Measurements from ENCODE around the gene IGF2BP3.

Gene IGF2BP3

DNA sequence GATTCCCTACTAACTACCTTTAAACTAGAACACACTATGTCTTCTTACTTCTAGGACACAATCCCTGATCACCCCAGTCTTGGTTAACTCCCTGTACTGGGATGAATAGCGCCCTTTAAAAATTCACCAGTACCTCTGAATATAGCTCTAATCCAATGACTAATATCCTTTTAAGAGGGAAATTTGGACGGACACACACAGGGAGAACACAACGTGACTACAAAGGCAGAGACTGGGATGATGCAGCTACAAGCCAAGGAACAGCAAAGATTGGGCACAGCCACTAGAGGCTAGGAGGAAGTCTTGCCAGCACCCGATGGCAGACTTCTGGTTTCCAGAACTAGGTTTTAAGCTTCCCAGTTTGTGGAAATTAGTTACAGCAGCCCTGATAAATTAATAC, 89.7 kb downstream of the IGF2BP3 start:
- FAIRE-seq: no peak
- DNase-seq (ENCODE audit: low spot score): no peak

- no peak for FAIRE-seq
- no peak for DNase-seq (ENCODE audit: low spot score)
These were observed 91.3 kb downstream of the IGF2BP3 start for GRCh38 chr7:23378996-23379395.

DNA sequence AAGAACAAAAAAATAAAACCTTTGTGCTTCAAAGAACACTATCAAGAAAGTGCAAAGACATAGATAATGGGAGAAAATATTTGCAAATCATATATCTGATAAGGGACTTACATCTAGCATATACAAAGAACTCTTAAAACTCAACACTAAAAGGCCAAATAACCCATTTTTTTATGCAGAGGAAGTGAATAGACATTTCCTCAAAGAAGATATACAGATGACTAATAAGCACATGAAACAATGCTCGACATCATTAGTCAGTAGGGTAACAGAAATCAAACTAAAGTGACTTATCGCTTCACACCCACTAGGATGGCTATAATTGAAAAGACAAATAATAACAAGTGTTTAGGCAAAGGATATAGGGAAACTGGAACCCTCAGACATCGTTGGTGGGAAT, 93.2 kb downstream of the IGF2BP3 start:
- FAIRE-seq (no peak), DNase-seq (ENCODE audit: low spot score) (no peak)

- no peak for DNase-seq (ENCODE audit: low spot score)
- FAIRE-seq: no peak
These were observed 96.9 kb downstream of the IGF2BP3 start for GRCh38 chr7:23373151-23374004.

DNA sequence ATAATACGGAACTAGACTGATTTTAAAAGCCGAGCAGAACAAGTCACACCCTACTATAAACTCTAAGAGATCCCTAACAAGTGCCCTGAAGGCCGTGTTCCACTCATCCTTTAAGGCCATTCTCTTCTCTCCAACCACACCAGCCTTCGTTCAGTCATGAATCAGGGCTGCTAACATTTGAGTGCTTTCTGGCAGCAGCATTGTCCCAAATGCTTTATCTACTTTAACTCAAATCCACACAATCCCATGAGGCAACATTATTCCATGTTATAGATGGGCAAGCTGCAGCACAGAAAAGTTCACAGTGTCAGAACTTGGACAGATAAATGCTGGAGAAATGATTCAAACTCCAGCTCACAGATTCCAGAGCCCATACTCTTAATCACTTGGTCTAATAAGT, 97.7 kb downstream of the IGF2BP3 start:
- no peak for DNase-seq (ENCODE audit: low spot score)
- no peak for FAIRE-seq

- DNase-seq (ENCODE audit: low spot score) (no peak), FAIRE-seq (no peak)
These were observed 98.6 kb downstream of the IGF2BP3 start for GRCh38 chr7:23371654-23372053.

GRCh38 chr7:23369695-23370404, 100.4 kb downstream of the IGF2BP3 start:
- no peak for FAIRE-seq
- no peak for DNase-seq (ENCODE audit: low spot score)

- FAIRE-seq: no peak
These were observed 101.2 kb downstream of the IGF2BP3 start for GRCh38 chr7:23369100-23369499.

GRCh38 chr7:23358152-23358674, 112.1 kb downstream of the IGF2BP3 start:
- no peak for DNase-seq (ENCODE audit: low spot score)
- FAIRE-seq: no peak

More at GRCh38 chr7:23369100-23369499, 101.2 kb downstream of the IGF2BP3 start:
- DNase-seq (ENCODE audit: low spot score): no peak

DNA sequence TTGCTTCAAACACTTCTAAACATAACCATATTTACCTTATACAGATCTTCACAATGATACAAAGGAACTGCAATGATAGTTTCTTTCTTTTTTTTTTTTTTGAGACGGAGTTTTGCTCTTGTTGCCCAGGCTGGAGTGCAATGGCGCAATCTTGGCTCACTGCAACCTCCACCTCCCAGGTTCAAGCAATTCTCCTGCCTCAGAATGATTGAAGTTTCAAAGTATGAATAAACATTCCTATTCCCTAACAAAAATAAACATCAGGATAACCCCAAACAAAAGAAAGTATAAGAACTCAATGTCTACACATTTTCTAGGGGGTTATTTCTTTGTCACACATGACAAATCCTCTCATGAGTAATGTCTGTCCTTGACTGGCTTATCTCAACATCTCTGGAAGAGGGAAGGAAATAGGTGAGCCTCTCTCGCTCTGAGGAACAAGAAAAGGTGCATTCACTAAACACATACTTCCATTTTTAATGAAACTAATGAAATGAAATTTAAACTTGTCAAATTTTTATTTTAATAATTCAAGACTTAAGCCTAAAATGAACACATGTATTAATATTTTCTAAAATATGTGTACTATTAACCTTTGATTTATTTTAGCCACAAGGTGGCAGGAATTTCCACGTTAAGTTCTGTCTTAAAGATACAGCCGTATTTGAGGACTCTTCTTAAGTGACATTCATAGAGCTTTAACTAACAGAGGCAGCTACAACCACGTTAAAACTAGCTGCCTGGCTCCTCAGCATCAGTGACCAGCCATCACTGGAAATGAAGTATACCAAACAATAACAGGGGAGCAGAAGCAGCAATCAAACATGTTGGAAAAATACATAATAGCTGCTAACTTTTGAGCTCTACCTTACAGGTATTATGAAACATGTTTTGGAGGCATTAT, 112.8 kb downstream of the IGF2BP3 start:
- FAIRE-seq (no peak), DNase-seq (ENCODE audit: low spot score) (peak; percentile 50)

DNA sequence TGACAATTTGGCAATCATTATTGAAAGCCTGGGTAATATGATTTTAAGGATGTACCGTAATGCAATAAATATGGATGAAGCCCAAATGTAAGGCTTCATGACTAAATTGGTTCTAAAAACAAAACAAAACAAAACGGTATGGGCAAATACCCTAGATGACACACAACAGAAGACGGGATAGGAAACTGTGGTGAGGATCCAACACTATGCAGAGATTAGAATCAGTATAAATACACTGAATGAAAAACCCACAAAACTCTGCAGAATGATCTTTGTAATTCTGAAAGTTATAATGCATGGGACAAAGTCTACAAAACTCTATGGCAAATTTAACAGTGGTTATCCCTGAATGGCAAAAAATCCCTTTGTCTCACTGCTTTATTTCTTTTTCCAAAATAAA, 113.6 kb downstream of the IGF2BP3 start:
- DNase-seq (ENCODE audit: low spot score): no peak
- FAIRE-seq: no peak

DNA sequence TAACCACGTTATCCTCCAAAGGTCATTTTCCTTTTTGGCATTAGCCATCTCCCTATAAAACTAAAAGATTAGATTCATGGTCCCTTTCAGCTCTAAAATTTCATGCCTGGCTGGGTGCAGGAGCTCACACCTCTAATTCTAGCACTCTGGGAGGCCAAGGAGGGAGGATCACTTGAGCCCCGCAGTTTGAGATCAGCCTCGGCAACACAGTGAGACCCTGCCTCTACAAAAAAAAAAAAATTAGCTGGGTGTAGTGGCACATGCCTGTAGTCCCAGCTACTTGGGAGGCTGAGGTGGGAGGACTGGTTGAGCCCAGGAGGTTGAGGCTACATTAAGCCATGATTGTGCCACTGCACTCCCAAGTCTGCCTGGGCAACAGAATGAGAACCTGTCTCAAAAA, 114.1 kb downstream of the IGF2BP3 start:
- DNase-seq (ENCODE audit: low spot score) (no peak), FAIRE-seq (no peak)

DNA sequence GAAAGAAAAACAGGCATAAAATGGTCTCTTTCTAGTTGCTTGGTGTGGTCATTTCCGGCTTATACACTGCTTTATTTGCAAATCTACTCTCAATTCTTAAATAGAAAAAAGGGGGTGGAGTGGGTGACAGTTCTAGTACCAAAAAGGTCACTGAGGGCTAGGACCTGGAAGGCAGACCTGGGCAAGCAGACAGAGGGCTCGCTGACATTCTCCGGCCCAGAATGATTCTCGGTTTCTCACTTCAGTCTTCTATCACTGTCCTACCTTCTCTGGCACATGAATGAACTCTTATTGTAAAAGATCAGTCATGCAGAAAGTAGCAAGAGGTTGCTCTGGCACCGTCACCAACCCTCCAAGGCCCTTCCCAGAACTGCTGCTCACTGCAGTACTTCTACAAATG, 117.1 kb downstream of the IGF2BP3 start:
- no peak for DNase-seq (ENCODE audit: low spot score)
- FAIRE-seq: no peak

DNA sequence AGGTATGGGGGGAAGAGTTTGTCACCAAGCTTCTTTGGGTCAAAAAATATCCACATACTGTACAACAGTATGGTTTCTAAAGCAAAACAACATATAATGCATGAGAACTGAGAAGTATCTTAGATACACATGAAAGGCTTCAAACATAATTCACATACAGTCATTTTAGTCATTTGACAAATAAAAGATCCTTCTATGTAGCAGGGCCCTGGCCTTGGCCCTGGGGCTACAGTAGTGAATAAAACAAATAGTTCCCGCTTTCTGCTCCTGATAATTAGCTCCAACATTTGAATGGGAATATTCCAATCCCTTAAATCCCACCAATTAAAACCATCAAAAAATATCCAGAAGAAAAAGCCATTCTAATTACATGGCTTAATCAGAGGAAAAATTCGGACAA, 119.8 kb downstream of the IGF2BP3 start:
- DNase-seq (ENCODE audit: low spot score): no peak

DNA sequence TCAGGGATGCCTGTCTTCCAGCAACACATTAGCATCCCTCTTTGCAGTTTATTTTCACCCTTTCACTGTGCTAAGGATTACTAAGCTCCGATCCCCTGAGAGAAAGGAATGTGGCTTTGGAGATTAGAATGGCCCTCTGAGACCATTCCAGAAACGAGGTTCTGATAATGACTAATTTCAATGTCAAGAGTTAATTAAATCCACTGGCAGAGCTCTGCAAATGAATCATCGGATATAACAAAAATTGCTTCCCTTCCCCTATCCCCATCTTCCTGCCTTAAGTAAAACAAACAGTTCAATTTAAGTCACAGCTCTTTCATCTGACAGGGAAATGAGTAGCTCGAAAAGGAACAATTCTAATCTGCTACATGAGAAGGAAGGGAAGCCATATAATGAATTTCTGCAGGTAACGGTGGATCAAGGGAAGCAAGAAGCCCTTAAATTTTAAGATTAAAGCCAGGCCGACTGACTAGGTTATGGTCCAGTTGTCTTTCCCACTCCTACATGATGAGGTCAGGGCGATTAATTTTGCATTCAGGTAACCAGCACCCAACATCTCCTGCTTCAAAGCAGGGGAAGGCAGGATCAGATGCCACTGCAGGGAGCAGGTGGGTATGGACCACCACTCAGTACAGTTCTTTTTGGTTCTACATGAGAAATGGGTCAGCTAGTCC, 120.7 kb downstream of the IGF2BP3 start:
- FAIRE-seq: no peak
- no peak for DNase-seq (ENCODE audit: low spot score)

More for the DNA sequence above, 119.8 kb downstream of the IGF2BP3 start:
- FAIRE-seq: no peak

GRCh38 chr7:23347682-23348180, 122.6 kb downstream of the IGF2BP3 start:
- DNase-seq (ENCODE audit: low spot score) (peak; percentile 54), FAIRE-seq (no peak)

DNA sequence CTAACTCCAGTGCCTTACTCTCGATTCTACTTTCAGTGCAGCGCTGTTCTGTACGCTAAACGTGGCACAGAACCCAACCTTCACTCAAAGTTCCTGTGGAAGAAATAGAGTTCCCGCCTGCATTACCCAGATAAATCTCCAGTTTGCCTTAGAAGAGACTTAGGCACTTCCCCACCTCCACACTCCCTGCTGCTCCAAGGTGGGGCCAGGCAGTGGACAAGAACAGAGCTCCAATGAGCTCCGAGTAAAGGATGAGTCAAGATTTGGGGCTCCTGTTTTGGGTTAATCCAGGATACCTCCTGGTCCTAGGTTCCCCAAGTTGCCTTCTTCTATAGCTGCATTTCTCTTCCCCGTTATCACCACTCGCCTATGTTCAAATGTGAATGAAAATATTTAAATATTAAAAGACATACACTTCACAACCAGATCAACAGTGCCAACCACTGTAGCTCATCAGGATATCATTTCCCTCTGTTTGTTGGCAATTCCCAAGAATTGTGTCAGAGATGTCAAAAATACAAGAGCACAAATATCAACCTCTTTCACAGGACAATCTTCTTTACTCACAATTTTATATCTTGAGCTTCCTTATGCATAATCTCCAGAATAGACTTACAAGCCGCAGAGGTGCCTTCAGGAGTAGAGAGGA, 123.1 kb downstream of the IGF2BP3 start:
- FAIRE-seq: no peak
- DNase-seq (ENCODE audit: low spot score): no peak

DNA sequence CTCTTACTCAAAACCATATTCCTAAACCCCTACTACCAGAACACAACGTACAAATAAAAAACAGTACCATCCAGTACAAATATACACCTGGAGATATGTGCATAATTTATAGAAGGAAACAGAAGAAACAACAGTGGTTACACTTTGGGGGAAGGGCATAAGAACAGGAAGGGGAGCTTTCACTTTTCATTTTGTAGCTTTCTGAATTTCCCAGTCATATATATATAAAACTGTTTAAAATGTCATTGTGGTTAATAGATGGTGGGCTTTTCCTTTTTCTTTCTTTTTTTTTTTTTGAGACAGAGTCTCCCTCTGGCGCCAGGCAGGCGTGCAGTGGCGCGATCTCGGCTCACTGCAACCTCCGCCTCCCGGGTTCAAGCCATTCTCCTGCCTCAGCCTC, 124.0 kb downstream of the IGF2BP3 start:
- FAIRE-seq (no peak), DNase-seq (ENCODE audit: low spot score) (no peak)

GRCh38 chr7:23345601-23346000, 124.7 kb downstream of the IGF2BP3 start:
- DNase-seq (ENCODE audit: low spot score): no peak
- no peak for FAIRE-seq

DNA sequence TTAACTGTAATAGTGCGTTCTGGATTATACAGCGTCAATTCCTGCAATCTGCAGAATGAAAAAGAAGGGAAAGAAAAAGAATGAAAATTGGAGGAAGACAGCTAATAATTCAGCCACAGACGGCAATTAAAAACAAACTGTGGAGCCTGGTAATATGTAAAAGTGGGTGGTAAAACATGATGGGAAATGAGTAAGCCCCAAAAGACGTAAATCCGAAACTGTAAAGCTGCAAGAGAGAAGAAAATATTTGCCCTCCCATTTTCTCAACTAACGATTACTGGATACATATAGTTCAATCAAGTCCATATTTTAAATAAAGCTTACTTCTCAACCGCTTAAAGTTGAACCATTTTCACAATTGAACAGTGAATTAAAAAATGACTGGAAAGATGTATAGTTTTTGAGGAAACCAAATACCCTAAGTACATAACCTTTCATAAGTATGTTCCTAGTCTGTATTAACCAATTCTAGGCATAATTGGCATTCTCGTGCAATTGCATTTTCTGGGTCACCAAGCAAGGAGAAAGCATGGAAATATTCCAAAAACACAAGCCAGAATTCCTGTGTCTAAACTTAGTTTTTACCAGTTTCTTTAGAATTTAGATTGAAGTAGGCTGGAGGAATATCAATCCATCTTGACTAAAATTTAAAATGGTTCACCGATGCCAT, 126.3 kb downstream of the IGF2BP3 start:
- DNase-seq (ENCODE audit: low spot score) (no peak), FAIRE-seq (no peak)

All from urothelium cell line (cell line).